Measurements from ENCODE around the gene HNF1A.
"Not testable (repeated sequence)": the region's sequence is repeated elsewhere in the genome, so short reads cannot be mapped to it uniquely, and the experiment has no call there.

HNF1A gene

GRCh38 chr12:121038861-121039668 is 60.7 kb downstream of the HNF1A start, which contains the start of gene OASL:
Gene OASL, minus strand, starts transcription at chr12:121039246. Its CDS starts 275 bp downstream, at chr12:121038971.
- no peaks in the 10 kb centered on the region for H3K27me3 ChIP-seq (replicated peaks; ENCODE audit: control insufficient read depth, insufficient read depth, low read length)
- no peaks in the 10 kb centered on the region for H3K36me3 ChIP-seq (ENCODE audit: control insufficient read depth, insufficient read depth, low read length)
- H3K4me3 ChIP-seq (replicated peaks; ENCODE audit: low read depth, low read length), result peak within 1 kb of the TSS; percentile 75
- no peak for TF ChIP-seq CTCF (IDR thresholded peaks at IDR 0.05; ENCODE audit: insufficient read depth, low read length, poor library complexity, severe bottlenecking)
- peak; percentile 71 for DNase-seq (ENCODE audit: extremely low read depth, insufficient read length)

- Histone ChIP-seq H3K36me3 (ENCODE audit: control insufficient read depth, insufficient read depth, low read length) (no peaks in the 10 kb centered on the region), H3K27me3 (replicated peaks; ENCODE audit: control insufficient read depth, insufficient read depth, low read length) (no peaks in the 10 kb centered on the region), H3K4me3 (replicated peaks; ENCODE audit: low read depth, low read length) (no peak overlapping the region)
- no peak for DNase-seq (ENCODE audit: extremely low read depth, insufficient read length)
- no peak for TF ChIP-seq CTCF (IDR thresholded peaks at IDR 0.05; ENCODE audit: insufficient read depth, low read length, poor library complexity, severe bottlenecking)
These were observed 64.7 kb downstream of the HNF1A start for GRCh38 chr12:121043067-121043466.

GRCh38 chr12:121047400-121047799 is 69.1 kb downstream of the HNF1A start:
- DNase-seq (ENCODE audit: extremely low read depth, insufficient read length); H3K27me3 ChIP-seq (replicated peaks; ENCODE audit: control insufficient read depth, insufficient read depth, low read length); H3K36me3 ChIP-seq (ENCODE audit: control insufficient read depth, insufficient read depth, low read length); H3K4me3 ChIP-seq (replicated peaks; ENCODE audit: low read depth, low read length): not testable (repeated sequence)

GRCh38 chr12:121048442-121048841 is 70.1 kb downstream of the HNF1A start:
- Histone ChIP-seq H3K27me3 (replicated peaks; ENCODE audit: control insufficient read depth, insufficient read depth, low read length) (no peaks in the 10 kb centered on the region), H3K4me3 (replicated peaks; ENCODE audit: low read depth, low read length) (no peak overlapping the region), H3K36me3 (ENCODE audit: control insufficient read depth, insufficient read depth, low read length) (no peaks in the 10 kb centered on the region)
- DNase-seq (ENCODE audit: extremely low read depth, insufficient read length), result no peak
- no peak for TF ChIP-seq CTCF (IDR thresholded peaks at IDR 0.05; ENCODE audit: insufficient read depth, low read length, poor library complexity, severe bottlenecking)

GRCh38 chr12:121050725-121051124 is 72.4 kb downstream of the HNF1A start:
- Histone ChIP-seq H3K4me3 (replicated peaks; ENCODE audit: low read depth, low read length) (no peak overlapping the region), H3K36me3 (ENCODE audit: control insufficient read depth, insufficient read depth, low read length) (no peaks in the 10 kb centered on the region), H3K27me3 (replicated peaks; ENCODE audit: control insufficient read depth, insufficient read depth, low read length) (no peaks in the 10 kb centered on the region)
- no peak for TF ChIP-seq CTCF (IDR thresholded peaks at IDR 0.05; ENCODE audit: insufficient read depth, low read length, poor library complexity, severe bottlenecking)
- no peak for DNase-seq (ENCODE audit: extremely low read depth, insufficient read length)
